OCI-LY3 (cell line): ENCODE data around the gene VTI1A.

Experiments used
- H2AFZ ChIP-seq: fragments of 200-600, 300-600 bp; shearing (Covaris generic); 2 replicates; pipeline ENCODE4 v1.6.0; 2014; ENCODE audit warnings: antibody characterized with exemption, low read depth, low read length
- H3K27ac ChIP-seq: fragments of 200-600, 300-600 bp; sonication (generic); 2 replicates; pipeline ENCODE4 v1.5.1; 2014; ENCODE audit warnings: mild to moderate bottlenecking, low read length, moderate library complexity, mixed read lengths
- H3K27me3 ChIP-seq: fragments of 200-600, 300-600 bp; sonication (generic); 2 replicates; pipeline ENCODE4 v1.6.1; 2014; ENCODE audit warnings: low read depth, low read length, mixed read lengths
- H3K36me3 ChIP-seq: fragments of 200-600, 300-600 bp; sonication (generic); replicated peaks from 2 replicates; pipeline ENCODE3; 2014; ENCODE audit warnings: low read depth, low read length, mixed read lengths
- H3K4me1 ChIP-seq: fragments of 300-600, 200-600 bp; sonication (generic); 2 replicates; pipeline ENCODE4 v1.6.1; 2014; ENCODE audit warnings: low read length, mixed read lengths
- H3K4me2 ChIP-seq: fragments of 200-600, 300-600 bp; sonication (generic); 2 replicates; pipeline ENCODE4 v1.6.1; 2014; ENCODE audit warnings: low read length, mixed read lengths
- H3K4me3 ChIP-seq: fragments of 300-600, 200-600 bp; sonication (generic); 2 replicates; pipeline ENCODE4 v1.5.1; 2014; ENCODE audit warnings: antibody characterized with exemption, mild to moderate bottlenecking, low read length, moderate library complexity
- H3K79me2 ChIP-seq: fragments of 300-600, 200-600 bp; shearing (Covaris generic); 2 replicates; pipeline ENCODE4 v1.6.1; 2014; ENCODE audit warnings: mild to moderate bottlenecking, low read length, mixed read lengths
- H3K9ac ChIP-seq: fragments of 300-600, 200-600 bp; shearing (Covaris generic); 2 replicates; pipeline ENCODE4 v1.6.0; 2014; ENCODE audit warnings: mild to moderate bottlenecking, low read length, moderate library complexity
- H3K9me3 ChIP-seq: fragments of 200-600, 300-600 bp; shearing (Covaris generic); 2 replicates; pipeline ENCODE4 v1.6.1; 2014; ENCODE audit warnings: low read length, mixed read lengths; ENCODE audit not compliant: insufficient read depth
- H4K20me1 ChIP-seq: fragments of 200-600, 300-600 bp; sonication (generic); 2 replicates; pipeline ENCODE4 v1.6.1; 2016; ENCODE audit warnings: low read length, mixed read lengths; ENCODE audit not compliant: insufficient read depth
- EZH2phosphoT487 ChIP-seq: fragments of 200-600 bp; shearing (Covaris generic); IDR thresholded peaks from 2 replicates; pipeline ENCODE4 v1.6.1; 2018; ENCODE audit warnings: antibody characterized with exemption, mixed run types, low read depth
- TF ChIP-seq, protein P1 (sequence below): fragments of 200-600, 300-600 bp; sonication (generic); IDR thresholded peaks from 2 replicates; pipeline ENCODE4 v1.5.1; 2014; ENCODE audit warnings: antibody characterized with exemption, low read length, low read depth

Gene VTI1A

GRCh38 chr10:112649006-112649821, 202.2 kb downstream of the VTI1A start:
- TF ChIP-seq, protein P1, sequence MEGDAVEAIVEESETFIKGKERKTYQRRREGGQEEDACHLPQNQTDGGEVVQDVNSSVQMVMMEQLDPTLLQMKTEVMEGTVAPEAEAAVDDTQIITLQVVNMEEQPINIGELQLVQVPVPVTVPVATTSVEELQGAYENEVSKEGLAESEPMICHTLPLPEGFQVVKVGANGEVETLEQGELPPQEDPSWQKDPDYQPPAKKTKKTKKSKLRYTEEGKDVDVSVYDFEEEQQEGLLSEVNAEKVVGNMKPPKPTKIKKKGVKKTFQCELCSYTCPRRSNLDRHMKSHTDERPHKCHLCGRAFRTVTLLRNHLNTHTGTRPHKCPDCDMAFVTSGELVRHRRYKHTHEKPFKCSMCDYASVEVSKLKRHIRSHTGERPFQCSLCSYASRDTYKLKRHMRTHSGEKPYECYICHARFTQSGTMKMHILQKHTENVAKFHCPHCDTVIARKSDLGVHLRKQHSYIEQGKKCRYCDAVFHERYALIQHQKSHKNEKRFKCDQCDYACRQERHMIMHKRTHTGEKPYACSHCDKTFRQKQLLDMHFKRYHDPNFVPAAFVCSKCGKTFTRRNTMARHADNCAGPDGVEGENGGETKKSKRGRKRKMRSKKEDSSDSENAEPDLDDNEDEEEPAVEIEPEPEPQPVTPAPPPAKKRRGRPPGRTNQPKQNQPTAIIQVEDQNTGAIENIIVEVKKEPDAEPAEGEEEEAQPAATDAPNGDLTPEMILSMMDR: no peak
- no peak for TF ChIP-seq EZH2phosphoT487
- Histone ChIP-seq H3K4me1 (no peaks in the 10 kb centered on the region), H3K79me2 (no peaks in the 10 kb centered on the region), H3K36me3 (no peaks in the 10 kb centered on the region), H4K20me1 (no peaks in the 10 kb centered on the region), H3K4me3 (no peak overlapping the region), H3K27me3 (no peaks in the 10 kb centered on the region), H2AFZ (no peak overlapping the region), H3K27ac (no peak overlapping the region), H3K9ac (no peak overlapping the region), H3K9me3 (no peaks in the 10 kb centered on the region), H3K4me2 (no peak overlapping the region)

GRCh38 chr10:112649822-112650152, 202.8 kb downstream of the VTI1A start:
- no peak overlapping the region for H3K9ac ChIP-seq

GRCh38 chr10:112650588-112651030, 203.6 kb downstream of the VTI1A start:
- H3K79me2 ChIP-seq: no peaks in the 10 kb centered on the region
- H3K36me3 ChIP-seq: no peaks in the 10 kb centered on the region
- no peak overlapping the region for H3K4me2 ChIP-seq
- no peaks in the 10 kb centered on the region for H3K4me1 ChIP-seq
- no peak for TF ChIP-seq EZH2phosphoT487
- TF ChIP-seq, protein P1: no peak
- H4K20me1 ChIP-seq: no peaks in the 10 kb centered on the region
- H3K9ac ChIP-seq: no peak overlapping the region
- H3K9me3 ChIP-seq: no peaks in the 10 kb centered on the region
- H2AFZ ChIP-seq: no peak overlapping the region
- H3K27ac ChIP-seq: no peak overlapping the region
- H3K27me3 ChIP-seq: no peaks in the 10 kb centered on the region
- H3K4me3 ChIP-seq: no peak overlapping the region

More at GRCh38 chr10:112649822-112650152, 202.8 kb downstream of the VTI1A start:
- H3K27ac ChIP-seq: no peak overlapping the region
- no peaks in the 10 kb centered on the region for H3K79me2 ChIP-seq
- H3K4me1 ChIP-seq: no peaks in the 10 kb centered on the region
- no peaks in the 10 kb centered on the region for H3K9me3 ChIP-seq
- TF ChIP-seq, protein P1: no peak
- no peak for TF ChIP-seq EZH2phosphoT487
- no peak overlapping the region for H3K4me2 ChIP-seq
- no peak overlapping the region for H3K4me3 ChIP-seq
- no peaks in the 10 kb centered on the region for H4K20me1 ChIP-seq
- no peak overlapping the region for H2AFZ ChIP-seq
- H3K27me3 ChIP-seq: no peaks in the 10 kb centered on the region
- no peaks in the 10 kb centered on the region for H3K36me3 ChIP-seq

DNA sequence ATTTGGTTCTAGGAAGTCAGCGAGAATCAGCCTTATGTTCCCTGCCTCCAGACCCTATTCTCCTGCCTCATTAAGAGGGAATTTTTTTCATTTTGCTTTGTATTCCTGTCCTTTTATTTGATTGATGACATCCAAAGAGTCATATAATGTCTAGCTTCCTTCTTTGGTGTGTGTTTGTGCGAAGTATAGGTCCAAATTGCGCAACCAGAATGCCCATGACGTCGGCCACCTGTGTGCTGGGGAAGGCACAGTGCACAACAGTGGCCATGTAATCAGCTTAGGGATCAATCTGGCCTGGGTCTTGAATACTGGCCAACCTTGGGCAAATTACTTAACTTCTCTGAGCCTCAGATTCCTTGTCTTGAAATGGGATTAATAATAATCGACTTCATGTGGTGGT, 206.2 kb downstream of the VTI1A start:
- Histone ChIP-seq H3K36me3 (no peaks in the 10 kb centered on the region), H3K27ac (no peak overlapping the region), H3K4me2 (no peak overlapping the region), H4K20me1 (no peaks in the 10 kb centered on the region), H3K9ac (no peak overlapping the region), H3K4me1 (no peaks in the 10 kb centered on the region), H3K4me3 (no peak overlapping the region), H2AFZ (no peak overlapping the region), H3K27me3 (no peaks in the 10 kb centered on the region), H3K9me3 (no peaks in the 10 kb centered on the region), H3K79me2 (no peaks in the 10 kb centered on the region)
- TF ChIP-seq, protein P1: no peak
- TF ChIP-seq EZH2phosphoT487: no peak
